GM12864 (cell line): ENCODE results near the gene RBSN.

Source experiments
- DNase-seq: peaks from one replicate; pipeline ENCODE4 v3.0.0-alpha.2; 2011; ENCODE audit warnings: low read depth
- H3K4me3 ChIP-seq: 2 replicates; pipeline ENCODE4 v1.5.1; 2011; ENCODE audit warnings: mild to moderate bottlenecking, low read depth, low read length, control low read depth
- CTCF ChIP-seq: IDR thresholded peaks from 2 replicates; pipeline ENCODE4 v1.5.1; 2011; ENCODE audit warnings: low read depth, mild to moderate bottlenecking, moderate library complexity, low read length, control low read depth, inconsistent platforms; ENCODE audit errors: missing control alignments

The RBSN gene

DNA sequence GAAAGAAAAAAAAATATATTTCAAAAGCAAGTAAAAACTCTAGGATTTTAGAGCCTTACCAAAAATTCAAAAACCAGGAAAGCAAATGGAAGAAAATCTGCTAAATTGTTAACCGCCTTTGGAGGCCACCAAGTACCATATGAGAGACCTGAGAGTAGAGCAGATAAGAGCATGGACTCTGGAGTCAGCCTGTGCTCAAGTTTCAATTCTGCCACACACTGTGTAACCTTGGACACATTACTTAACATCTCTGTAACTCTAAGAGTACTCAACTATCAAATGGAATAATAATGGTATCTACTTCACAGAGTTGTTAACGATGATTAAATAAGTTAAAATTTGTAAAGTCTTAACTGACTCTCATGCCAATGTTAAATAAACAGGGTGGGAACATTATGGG, 12.7 kb downstream of the RBSN start:
- TF ChIP-seq CTCF = no peak
- no peak for DNase-seq
- no peak overlapping the region for H3K4me3 ChIP-seq

DNA sequence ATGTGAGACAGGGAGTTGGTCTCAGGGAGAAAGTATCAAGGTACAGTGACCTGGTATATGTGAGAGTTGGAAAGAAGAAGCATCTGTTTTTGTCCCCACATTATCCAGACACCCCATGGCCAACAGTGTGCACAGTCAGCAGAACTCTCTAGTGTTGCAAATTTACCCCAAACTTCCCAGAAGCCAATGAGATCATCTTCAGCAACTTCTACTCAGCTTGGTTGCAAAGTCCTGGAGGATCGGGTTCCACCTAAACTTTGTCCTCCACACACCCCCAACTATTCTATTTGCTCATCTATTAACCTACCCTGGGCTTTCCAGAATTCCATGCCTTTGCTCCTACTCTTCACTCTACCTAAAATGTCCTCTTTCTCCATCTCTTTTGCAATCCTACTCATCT, 15.7 kb downstream of the RBSN start:
- DNase-seq = no peak
- no peak for TF ChIP-seq CTCF
- no peak overlapping the region for H3K4me3 ChIP-seq

- no peak for TF ChIP-seq CTCF
Observed at GRCh38 chr3:15081960-15082664, 16.8 kb downstream of the RBSN start.

GRCh38 chr3:15079091-15079490, 19.9 kb downstream of the RBSN start:
- TF ChIP-seq CTCF = no peak
- H3K4me3 ChIP-seq = no peak overlapping the region
- no peak for DNase-seq

More at GRCh38 chr3:15081960-15082664, 16.8 kb downstream of the RBSN start:
- DNase-seq = no peak
- no peak overlapping the region for H3K4me3 ChIP-seq

- TF ChIP-seq CTCF = no peak
- DNase-seq = no peak
- no peak overlapping the region for H3K4me3 ChIP-seq
Observed at GRCh38 chr3:15074500-15074899, 24.4 kb downstream of the RBSN start.

DNA sequence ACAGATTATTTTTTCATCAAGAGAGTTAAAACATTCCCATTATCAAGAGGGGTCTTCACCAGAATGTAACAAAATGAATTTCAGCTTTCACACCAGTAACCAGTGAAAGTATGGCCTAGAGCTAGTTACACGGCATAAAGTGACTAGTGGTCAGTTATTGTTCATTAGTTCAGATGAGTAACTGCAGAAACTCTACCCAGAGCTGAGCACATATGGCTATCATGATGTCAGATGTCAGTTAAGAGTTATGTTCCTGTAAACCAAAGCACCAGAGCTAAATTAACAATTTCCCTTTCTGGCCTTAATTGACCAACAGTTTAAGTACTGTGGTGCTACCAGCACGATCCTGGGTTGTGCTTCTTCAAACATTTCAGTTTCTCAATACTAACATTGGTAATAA, 27.2 kb downstream of the RBSN start:
- no peak overlapping the region for H3K4me3 ChIP-seq
- no peak for DNase-seq
- TF ChIP-seq CTCF = no peak

GRCh38 chr3:15069441-15069840, 29.5 kb downstream of the RBSN start:
- TF ChIP-seq CTCF = no peak
- no peak overlapping the region for H3K4me3 ChIP-seq
- DNase-seq = no peak
